IPS-18a (cell line): ENCODE results near the gene MACROD2.

Source experiments
- H3K27ac ChIP-seq: one replicate; pipeline ENCODE4 v1.5.1; 2013; ENCODE audit warnings: low read length
- H3K27me3 ChIP-seq: one replicate; pipeline ENCODE4 v1.6.1; 2013; ENCODE audit warnings: mild to moderate bottlenecking, low read length; ENCODE audit not compliant: control insufficient read depth, insufficient read depth
- H3K36me3 ChIP-seq: one replicate; pipeline ENCODE4 v1.6.1; 2013; ENCODE audit warnings: low read depth, low read length; ENCODE audit not compliant: control insufficient read depth
- H3K4me1 ChIP-seq: one replicate; pipeline ENCODE4 v1.6.1; 2013; ENCODE audit warnings: low read depth, low read length; ENCODE audit not compliant: control insufficient read depth
- H3K4me3 ChIP-seq: one replicate; pipeline ENCODE4 v1.5.1; 2013; ENCODE audit warnings: low read length
- H3K9ac ChIP-seq: one replicate; pipeline ENCODE4 v1.6.1; 2013; ENCODE audit warnings: mild to moderate bottlenecking, low read length, moderate library complexity
- H3K9me3 ChIP-seq: one replicate; pipeline ENCODE4 v1.6.1; 2013; ENCODE audit warnings: low read depth, low read length; ENCODE audit not compliant: control insufficient read depth

MACROD2 gene

DNA sequence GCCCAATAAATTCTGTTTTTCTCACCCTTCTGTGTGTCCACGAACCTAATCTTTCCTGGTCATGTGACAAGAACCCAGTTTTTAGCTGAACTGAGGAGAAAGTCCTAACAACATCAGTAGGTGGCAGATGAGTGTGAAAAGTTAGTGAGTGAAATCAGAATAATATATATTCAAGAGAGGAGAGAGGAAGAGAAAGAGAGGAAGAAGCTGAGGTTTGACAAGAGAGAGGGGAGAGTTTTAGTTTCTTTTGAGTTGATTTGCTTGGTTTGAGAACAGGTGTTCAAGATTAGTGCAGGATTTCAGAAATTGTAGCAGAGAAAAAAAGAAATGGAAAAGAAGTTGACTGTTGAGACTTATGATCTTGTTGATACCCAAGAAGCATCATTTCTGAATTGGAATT is 1272.6 kb downstream of the MACROD2 start:
- no peaks in the 10 kb centered on the region for H3K27me3 ChIP-seq
- no peak overlapping the region for H3K4me3 ChIP-seq
- no peaks in the 10 kb centered on the region for H3K36me3 ChIP-seq
- no peaks in the 10 kb centered on the region for H3K4me1 ChIP-seq
- no peak overlapping the region for H3K9ac ChIP-seq
- H3K27ac ChIP-seq: no peak overlapping the region
- no peaks in the 10 kb centered on the region for H3K9me3 ChIP-seq

DNA sequence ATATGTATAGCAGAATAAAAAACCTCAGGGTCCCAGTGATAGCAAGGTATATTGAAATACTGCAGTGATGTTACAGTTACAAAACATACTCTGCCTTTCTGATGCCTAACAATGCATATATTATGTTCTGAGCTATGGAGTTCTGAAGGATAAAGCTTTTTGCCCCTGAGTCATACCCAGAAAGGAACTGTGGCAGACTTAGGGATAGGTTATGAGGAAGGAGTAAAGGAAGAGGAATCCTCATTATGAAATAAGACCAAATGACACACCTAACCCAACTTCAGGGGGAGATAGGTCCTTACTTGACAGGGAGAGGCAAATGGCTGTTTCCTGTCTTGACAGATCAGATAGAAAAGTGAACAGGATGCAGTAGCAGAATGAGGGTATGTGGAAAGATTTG is 1282.7 kb downstream of the MACROD2 start:
- no peak overlapping the region for H3K27ac ChIP-seq
- no peaks in the 10 kb centered on the region for H3K9me3 ChIP-seq
- H3K4me1 ChIP-seq: no peaks in the 10 kb centered on the region
- no peak overlapping the region for H3K4me3 ChIP-seq
- H3K36me3 ChIP-seq: no peaks in the 10 kb centered on the region
- no peaks in the 10 kb centered on the region for H3K27me3 ChIP-seq
- H3K9ac ChIP-seq: no peak overlapping the region

DNA sequence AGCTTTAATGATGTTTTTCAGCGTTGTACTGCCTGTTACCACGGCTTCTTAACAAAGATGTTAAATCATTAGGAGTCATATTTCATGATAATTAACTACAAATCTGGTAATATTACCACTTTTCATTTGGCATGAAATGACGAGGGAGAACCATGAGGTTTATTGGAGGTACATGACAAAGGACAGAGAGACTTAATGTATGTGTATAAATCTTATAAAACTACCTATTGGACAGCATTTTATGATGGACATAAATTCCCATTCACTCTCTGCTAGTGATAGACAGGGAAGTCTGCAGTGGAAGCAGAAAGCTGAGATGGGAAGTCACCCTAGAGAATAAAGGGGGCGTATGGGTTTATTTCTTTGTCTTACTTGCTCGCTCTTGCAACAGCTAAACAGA is 1292.0 kb downstream of the MACROD2 start:
- H3K27me3 ChIP-seq: no peaks in the 10 kb centered on the region

GRCh38 chr20:15288106-15288505 is 1292.8 kb downstream of the MACROD2 start:
- no peaks in the 10 kb centered on the region for H3K27me3 ChIP-seq
- peaks cover 6% of the 10 kb centered on the region for H3K4me1 ChIP-seq
- no peak overlapping the region for H3K27ac ChIP-seq
- no peak overlapping the region for H3K9ac ChIP-seq
- H3K4me3 ChIP-seq: no peak overlapping the region
- H3K36me3 ChIP-seq: no peaks in the 10 kb centered on the region
- no peaks in the 10 kb centered on the region for H3K9me3 ChIP-seq

More for the DNA sequence above, 1292.0 kb downstream of the MACROD2 start:
- Histone ChIP-seq H3K4me1 (peaks cover 6% of the 10 kb centered on the region), H3K27ac (no peak overlapping the region), H3K4me3 (no peak overlapping the region), H3K9ac (no peak overlapping the region), H3K9me3 (no peaks in the 10 kb centered on the region), H3K36me3 (no peaks in the 10 kb centered on the region)

- Histone ChIP-seq H3K27me3 (no peaks in the 10 kb centered on the region), H3K4me1 (peaks cover 6% of the 10 kb centered on the region), H3K9ac (no peak overlapping the region), H3K4me3 (no peak overlapping the region), H3K36me3 (no peaks in the 10 kb centered on the region), H3K9me3 (no peaks in the 10 kb centered on the region), H3K27ac (no peak overlapping the region)
Measured at GRCh38 chr20:15289337-15289736, 1294.0 kb downstream of the MACROD2 start.

DNA sequence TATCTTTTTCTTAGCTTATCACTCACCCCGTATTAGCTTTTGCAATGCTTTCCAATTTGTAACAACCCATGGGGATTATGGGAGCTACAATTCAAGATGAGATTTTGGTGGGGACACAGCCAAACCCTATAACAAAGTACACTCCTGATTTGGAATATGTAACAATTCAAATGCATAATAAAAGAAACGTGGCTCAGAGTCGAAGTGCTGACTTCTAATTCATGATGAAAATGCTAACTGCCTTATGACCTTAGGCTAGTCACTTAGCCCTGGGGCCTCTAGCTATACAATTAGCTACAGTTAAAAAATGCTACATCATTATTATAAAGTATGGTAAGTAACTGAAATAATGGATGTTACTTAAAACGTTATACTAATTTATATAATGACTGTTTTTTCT is 1297.1 kb downstream of the MACROD2 start:
- Histone ChIP-seq H3K4me3 (no peak overlapping the region), H3K9me3 (no peaks in the 10 kb centered on the region), H3K9ac (no peak overlapping the region), H3K36me3 (no peaks in the 10 kb centered on the region), H3K4me1 (peaks cover 6% of the 10 kb centered on the region), H3K27me3 (no peaks in the 10 kb centered on the region), H3K27ac (no peak overlapping the region)

GRCh38 chr20:15296422-15296821 is 1301.1 kb downstream of the MACROD2 start:
- Histone ChIP-seq H3K27ac (no peak overlapping the region), H3K9me3 (no peaks in the 10 kb centered on the region), H3K9ac (no peak overlapping the region), H3K36me3 (no peaks in the 10 kb centered on the region), H3K27me3 (no peaks in the 10 kb centered on the region), H3K4me3 (no peak overlapping the region), H3K4me1 (no peaks in the 10 kb centered on the region)

DNA sequence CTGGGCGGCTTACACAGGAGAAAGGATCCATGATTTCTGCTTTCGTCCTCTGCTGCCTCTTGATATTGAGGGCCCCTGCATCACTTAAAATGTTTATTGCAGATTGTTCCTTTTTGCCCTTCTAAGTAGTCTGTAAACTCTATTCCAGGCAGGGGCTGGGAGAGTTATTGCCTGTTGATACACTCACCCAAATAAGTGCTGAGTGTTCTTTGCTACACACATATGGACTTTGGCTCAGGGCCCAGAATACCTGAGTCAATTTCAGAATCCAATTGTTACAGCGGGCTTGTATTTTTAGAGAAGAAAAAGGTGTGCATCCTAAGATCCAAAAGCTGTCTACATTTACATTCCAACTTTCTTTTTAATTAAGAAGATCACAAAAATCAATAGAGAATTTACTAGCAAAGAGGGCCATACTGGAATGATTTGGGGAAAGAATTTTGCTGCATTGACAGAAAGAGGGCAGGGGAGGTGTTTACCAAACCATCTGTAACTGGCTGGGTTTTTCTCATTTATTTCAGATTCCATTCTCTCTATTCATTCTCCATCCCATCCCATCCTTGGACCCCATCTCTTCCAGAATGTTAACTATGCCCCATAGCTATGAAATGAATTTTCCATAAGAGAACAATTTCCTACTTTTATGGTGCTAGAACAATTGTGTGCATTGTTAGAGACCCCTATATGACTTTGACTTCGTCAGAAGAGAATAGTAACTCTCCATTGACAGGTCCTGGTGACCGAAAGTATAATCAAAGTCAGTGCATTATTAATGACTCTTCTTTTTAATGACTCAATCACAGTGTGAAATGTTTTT is 1302.0 kb downstream of the MACROD2 start:
- Histone ChIP-seq H3K27ac (no peak overlapping the region), H3K4me3 (no peak overlapping the region), H3K4me1 (no peaks in the 10 kb centered on the region), H3K27me3 (no peaks in the 10 kb centered on the region), H3K9ac (no peak overlapping the region), H3K9me3 (no peaks in the 10 kb centered on the region), H3K36me3 (no peaks in the 10 kb centered on the region)

GRCh38 chr20:15302075-15302474 is 1306.8 kb downstream of the MACROD2 start:
- H3K27me3 ChIP-seq: no peaks in the 10 kb centered on the region
- H3K9ac ChIP-seq: no peak overlapping the region
- no peaks in the 10 kb centered on the region for H3K9me3 ChIP-seq
- H3K36me3 ChIP-seq: no peaks in the 10 kb centered on the region
- no peak overlapping the region for H3K27ac ChIP-seq
- no peaks in the 10 kb centered on the region for H3K4me1 ChIP-seq
- no peak overlapping the region for H3K4me3 ChIP-seq

- H3K4me1 ChIP-seq: no peaks in the 10 kb centered on the region
- no peaks in the 10 kb centered on the region for H3K36me3 ChIP-seq
- H3K9me3 ChIP-seq: no peaks in the 10 kb centered on the region
- no peak overlapping the region for H3K4me3 ChIP-seq
- no peak overlapping the region for H3K27ac ChIP-seq
- H3K27me3 ChIP-seq: no peaks in the 10 kb centered on the region
- no peak overlapping the region for H3K9ac ChIP-seq
Measured at GRCh38 chr20:15310361-15310760, 1315.0 kb downstream of the MACROD2 start.

GRCh38 chr20:15316556-15316955 is 1321.2 kb downstream of the MACROD2 start:
- Histone ChIP-seq H3K4me1 (peaks cover 4% of the 10 kb centered on the region), H3K36me3 (no peaks in the 10 kb centered on the region), H3K9me3 (no peaks in the 10 kb centered on the region), H3K9ac (no peak overlapping the region), H3K4me3 (no peak overlapping the region), H3K27me3 (no peaks in the 10 kb centered on the region), H3K27ac (no peak overlapping the region)

- Histone ChIP-seq H3K4me3 (no peak overlapping the region), H3K4me1 (peaks cover 4% of the 10 kb centered on the region), H3K27ac (no peak overlapping the region), H3K36me3 (no peaks in the 10 kb centered on the region), H3K9me3 (no peaks in the 10 kb centered on the region), H3K27me3 (no peaks in the 10 kb centered on the region), H3K9ac (no peak overlapping the region)
Measured at GRCh38 chr20:15317546-15318232, 1322.4 kb downstream of the MACROD2 start.
